Stimulated activated CD8-positive, alpha-beta memory T cell treated with anti-CD3 and anti-CD28 coated beads, Interleukin-7, amount 100 ng/mL, for 48 hours (primary cell): ENCODE data around the gene NR2F6.
A peak's percentile ranks its signal among the peaks of the same experiment; 100 is the strongest.
"Not testable (repeated sequence)": the region's sequence is repeated elsewhere in the genome, so short reads cannot be mapped to it uniquely, and the experiment has no call there.

Experiments
- DNase-seq, 2 donors: peaks; one replicate each; pipeline ENCODE4 v3.0.0-alpha.2; 2020; ENCODE audit warnings: low read depth in 1 of 2; ENCODE audit errors: extremely low read depth in 1 of 2

Gene NR2F6

DNA sequence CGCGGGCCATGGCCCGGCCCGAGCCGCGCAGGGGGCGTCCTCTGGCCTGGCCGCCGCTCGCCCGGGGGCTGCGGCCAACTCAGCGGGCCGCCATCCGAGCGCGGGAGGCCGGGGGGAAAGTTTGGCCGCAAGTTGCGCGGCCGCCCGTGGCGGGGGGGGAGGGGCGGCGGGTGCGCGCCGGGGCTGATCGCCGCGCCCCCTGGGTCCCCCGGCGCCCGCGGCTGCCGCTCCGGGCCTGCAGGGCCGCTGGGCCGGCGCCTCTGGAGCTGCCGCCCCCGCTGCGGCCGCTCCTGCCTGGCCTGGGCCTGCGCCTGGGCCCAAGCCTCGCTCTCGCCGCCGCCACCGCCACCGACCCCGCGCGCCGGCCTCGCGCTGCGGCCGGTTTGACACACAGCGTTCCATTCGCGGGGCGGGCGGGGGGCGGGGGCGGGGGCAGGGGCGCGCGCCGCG lies at the start of gene NR2F6:
TSS of gene NR2F6 (minus strand) at position 385 of the 450 bp plus-strand sequence. CDS start 699 bp downstream, outside the sequence.
- DNase-seq: no peak

GRCh38 chr19:17294051-17294891 lies 48.6 kb upstream of the NR2F6 start:
- peak; percentile 39 to 40 for DNase-seq

DNA sequence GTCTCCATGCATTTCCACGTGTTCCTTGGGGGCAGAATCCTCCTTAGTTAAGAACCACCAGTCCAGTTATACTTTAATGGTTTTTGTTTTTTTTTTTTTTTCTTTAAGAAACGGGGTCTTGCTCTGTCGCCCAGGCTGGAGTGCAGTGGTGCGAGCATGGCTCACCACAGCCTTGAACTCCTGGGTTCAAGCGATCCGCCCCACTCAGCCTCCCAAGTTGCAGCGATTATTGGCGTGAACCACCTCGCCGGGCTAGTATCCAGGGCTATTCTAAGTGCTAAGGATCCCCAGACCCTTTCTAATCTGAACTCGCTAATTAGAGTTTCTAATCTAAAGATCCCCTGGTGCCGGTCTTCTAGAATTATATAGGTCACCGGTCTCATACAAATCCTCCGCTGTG lies 47.9 kb upstream of the NR2F6 start:
- DNase-seq: no peak

- DNase-seq: peak; percentile 63 to 67
Observed at GRCh38 chr19:17292301-17293074, 46.8 kb upstream of the NR2F6 start.

DNA sequence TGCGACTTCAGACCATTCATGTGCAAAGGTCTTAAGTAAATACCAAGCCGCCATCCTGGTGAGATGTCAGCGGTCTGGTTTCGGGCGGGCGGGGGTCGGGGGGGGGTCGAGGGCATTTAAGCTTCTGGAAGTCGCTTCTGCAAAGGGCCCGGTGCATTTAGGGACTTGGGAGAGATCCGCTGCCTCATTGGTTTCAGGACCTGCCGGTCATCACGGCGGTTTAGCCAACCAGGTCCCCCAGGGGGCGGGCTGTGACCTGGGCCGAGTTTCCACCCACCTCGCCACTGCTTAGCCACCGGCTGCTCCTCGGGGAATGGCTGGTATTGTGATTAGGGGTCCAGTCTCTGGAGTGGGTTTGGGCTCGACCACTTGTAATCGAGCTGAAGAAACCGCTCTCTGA lies 43.8 kb upstream of the NR2F6 start:
- DNase-seq: peak in 1 of 2 donors; percentile 53

DNA sequence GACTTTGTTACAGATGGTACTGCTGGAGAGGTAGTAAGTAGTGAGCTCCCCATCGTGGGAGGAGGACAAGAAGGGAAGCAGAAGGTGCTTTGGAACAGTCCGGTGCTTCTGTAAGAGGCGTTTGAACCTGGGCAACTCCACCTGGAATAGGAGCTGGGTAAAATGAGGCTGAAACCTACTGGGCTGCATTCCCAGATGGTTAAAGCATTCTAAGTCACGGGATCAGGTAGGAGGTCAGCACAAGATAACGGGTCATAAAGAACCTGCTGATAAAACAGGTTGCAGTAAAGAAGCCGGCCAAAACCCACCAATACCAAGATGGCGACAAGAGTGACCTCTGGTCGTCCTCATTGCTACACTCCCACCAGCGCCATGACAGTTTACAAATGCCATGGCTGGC lies 41.0 kb upstream of the NR2F6 start:
- no peak for DNase-seq

GRCh38 chr19:17286263-17286662 lies 40.5 kb upstream of the NR2F6 start:
- no peak for DNase-seq

- no peak for DNase-seq
Observed at GRCh38 chr19:17285415-17286135, 39.9 kb upstream of the NR2F6 start.

GRCh38 chr19:17283504-17283996 lies 37.8 kb upstream of the NR2F6 start:
- DNase-seq: no peak

DNA sequence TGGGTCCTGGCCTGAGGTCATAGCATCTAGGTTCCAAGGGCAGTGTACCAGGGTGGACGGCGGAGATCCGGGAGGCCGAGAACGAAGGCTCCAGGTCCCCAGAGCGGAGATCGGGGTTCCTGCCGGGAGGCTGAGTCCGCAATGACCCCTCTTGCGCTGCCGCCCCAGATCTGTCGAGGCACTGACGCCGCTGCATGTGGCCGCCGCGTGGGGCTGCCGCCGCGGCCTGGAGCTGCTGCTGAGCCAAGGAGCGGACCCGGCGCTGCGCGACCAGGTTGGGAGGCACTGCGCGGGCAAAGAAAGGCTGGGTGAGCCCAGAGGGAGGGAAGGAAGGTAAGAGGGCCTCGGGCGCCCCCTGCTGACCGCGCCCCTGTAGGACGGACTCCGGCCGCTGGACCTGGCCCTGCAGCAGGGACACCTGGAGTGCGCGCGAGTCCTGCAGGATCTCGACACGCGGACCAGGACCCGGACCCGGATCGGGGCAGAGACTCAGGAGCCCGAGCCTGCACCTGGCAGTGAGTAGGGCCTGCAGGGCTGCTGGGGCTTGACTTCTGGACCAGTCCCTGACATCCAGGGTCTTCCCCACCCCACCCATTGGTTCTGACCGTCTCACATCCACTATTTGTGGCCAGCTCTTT lies 36.9 kb upstream of the NR2F6 start:
- peak; percentile 58 to 76 for DNase-seq

DNA sequence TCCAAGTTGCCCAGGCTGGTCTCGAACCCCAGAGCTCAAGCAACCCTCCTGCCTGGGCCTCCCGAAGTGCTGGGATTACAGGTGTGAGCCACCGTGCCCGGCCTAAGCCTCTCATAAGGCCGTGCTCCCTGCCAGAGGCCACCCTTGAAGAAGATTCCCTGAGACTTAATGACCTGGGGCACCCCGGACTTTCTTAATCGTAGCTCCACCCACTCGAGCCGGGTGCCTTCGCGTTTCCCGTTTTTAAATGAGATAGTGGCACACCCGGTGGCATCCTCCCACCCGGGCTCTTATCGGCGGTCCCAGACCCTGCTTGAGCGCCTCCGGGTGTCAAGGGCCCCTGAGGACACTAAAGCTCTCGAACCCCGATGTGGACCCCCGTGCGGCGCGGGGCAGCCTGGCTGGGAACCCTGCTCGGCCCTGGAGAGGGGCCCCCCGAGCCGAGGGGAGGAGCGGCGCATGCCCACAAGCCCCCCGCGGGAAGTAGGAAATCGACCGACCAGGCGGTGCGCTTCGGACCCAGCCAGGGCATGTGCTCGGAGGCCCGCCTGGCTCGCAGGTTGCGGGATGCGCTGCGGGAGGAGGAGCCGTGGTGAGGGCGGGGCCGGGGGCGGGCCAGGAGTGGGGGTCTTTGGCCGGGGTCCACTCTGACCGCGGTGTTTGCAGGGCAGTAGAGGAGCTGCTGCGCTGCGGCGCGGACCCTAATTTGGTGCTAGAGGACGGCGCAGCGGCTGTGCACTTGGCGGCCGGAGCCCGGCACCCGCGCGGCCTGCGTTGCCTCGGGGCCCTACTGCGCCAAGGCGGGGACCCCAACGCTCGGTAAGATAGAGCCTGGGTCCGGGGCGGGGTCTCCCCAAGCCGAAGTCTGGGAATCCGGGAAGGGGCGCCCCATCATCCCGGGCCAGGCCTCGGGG lies 35.9 kb upstream of the NR2F6 start, which contains the start of gene ANKLE1:
TSS of gene ANKLE1 (plus strand) at position 511 of the 914 bp plus-strand sequence. CDS start at position 531, 20 bp downstream.
- peak in 1 of 2 donors; percentile 46 for DNase-seq

- no peak for DNase-seq
Observed at GRCh38 chr19:17279436-17279835, 33.7 kb upstream of the NR2F6 start.

DNA sequence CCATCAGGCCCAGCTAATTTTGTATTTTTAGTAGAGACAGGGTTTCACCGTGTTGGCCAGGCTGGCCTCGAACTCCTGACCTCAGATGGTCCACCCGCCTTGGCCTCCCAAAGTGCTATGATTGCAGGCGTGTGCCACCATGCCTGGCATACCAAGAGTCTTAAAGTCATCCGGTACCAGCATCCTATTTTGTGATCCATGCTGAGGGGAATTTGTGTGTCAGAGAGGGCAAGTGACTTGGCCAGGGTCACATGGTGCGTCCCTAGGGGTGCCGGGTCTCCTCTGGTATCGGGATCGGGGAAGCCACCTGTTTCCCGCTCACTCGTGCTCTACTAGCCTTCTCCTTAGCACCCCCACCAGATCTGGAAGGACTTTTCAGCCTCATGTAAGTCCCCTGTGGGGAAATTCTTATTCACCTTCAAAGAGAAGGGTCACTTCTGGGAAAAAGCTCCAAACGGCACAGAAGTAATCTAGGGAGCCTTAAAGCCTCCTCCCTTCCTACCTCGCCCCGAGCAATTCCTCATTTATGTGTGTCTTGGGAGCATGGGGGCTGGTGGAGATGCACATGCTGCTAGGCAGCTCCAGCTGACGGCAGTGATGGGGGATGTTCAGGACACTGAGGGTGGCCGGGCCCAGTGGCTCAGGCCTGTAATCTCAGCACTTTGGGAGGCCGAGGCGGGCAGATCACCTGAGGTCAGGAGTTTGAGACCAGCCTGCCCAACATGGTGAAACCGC lies 29.9 kb upstream of the NR2F6 start:
- DNase-seq: no peak

DNA sequence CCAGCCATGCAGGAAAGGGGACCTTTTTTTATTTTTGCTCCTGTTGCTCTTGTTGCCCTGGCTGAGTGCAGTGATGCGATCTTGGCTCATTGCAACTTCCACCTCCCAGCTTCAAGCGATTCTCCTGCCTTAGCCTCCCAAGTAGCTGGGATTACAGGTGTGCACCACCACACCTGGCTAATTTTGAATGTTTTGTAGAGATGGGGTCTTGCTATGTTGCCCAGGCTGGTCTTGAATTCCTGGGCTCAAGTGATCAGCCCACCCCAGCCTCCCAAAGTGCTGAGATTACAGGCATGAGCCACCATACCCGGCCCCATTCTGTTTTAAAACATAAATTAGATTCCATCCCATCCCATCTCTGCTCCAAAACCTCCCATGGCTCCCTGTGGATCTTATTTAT lies 29.2 kb upstream of the NR2F6 start:
- DNase-seq: not testable (repeated sequence)

- DNase-seq: no peak
Observed at GRCh38 chr19:17268754-17269153, 23.0 kb upstream of the NR2F6 start.

DNA sequence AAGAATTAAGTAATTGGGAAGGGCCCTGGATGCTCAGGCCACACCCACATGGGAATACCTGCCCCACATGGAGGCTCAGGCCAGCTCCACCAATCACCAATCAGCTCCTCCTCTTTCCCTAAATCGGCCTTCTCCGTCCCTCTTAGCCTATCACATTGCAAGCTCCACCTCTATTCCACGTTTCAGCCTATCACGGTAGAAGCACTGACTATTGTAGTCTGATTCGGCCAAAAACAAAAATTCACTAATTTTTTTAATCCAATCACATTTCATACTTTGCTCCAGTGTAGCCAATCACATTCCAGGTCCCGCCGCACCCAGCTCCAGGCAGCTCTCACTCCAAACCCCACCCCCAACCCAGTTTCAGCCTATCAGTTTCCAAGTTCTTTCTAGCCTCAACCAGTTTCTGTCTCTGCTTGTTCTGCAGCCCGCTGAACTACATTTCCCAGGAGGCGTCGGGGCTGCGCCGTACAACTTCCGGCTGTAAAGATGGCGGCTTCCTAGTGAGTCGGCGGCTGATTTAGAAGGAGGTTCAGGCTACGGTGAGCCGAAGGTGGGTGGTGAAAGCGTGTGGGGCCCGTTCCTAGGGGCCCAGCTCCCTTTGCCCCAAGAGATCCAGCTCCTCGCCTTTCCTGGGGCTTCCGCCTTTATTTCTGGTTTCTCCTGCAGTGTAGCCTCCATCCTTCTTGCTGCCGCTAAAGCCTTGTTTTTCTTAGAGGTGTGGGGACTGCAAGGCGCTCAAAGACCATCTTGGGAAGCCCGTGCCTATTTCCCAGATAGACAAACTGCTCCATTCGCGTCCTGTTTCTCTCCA lies 21.5 kb upstream of the NR2F6 start, which contains the start of gene BABAM1:
TSS of gene BABAM1 (plus strand) at position 469 of the 814 bp plus-strand sequence. CDS start 1,364 bp downstream, outside the sequence.
- peak; percentile 86 to 97 for DNase-seq

DNA sequence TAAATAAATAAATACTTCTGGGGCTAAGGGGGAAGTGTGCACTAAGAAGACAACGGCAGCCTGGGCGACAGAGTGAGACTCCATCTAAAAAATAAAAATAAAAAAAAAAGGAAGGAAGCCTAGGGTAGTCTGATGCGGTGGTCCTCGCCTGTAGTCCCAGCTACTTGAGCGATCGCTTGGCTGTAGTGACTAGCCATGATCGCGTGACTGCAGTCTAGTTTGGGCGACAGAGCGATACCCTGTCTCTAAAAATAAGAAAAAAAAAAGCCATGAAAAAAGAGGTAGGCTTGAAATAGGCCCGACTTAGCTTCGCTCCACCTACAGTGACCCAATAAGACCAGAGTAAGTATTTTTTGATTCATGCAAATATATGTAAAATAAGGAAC lies 20.9 kb upstream of the NR2F6 start:
- DNase-seq: no peak

DNA sequence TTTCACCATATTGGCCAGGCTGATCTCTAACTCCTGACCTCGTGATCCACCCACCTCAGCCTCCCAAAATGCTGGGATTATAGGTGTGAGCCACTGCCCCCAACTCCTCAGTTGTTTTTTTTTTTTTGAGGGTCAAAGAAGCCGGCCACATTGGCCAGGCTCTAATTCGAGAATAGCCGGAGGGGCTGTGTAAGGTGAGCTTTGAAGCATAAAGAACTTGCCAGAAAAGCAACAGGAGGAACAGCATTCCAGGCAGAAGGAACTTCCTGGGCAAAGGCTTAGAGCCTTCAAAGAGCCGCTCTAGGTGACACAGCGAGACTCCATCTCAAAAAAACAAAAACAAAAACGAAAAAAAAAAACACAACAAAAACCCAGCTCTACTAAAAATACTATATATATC lies 20.3 kb upstream of the NR2F6 start:
- no peak for DNase-seq
